Fibroblast of skin of left biceps (primary cell): Measurements from ENCODE around the gene ALX4.
A peak's percentile ranks its signal among the peaks of the same experiment; 100 is the strongest.

Experiments used
- DNase-seq, 2 experiments: peaks; one replicate each; pipeline ENCODE4 v3.0.0-alpha.2; 2013; ENCODE audit warnings: low read depth in 2 of 2

Gene ALX4

DNA sequence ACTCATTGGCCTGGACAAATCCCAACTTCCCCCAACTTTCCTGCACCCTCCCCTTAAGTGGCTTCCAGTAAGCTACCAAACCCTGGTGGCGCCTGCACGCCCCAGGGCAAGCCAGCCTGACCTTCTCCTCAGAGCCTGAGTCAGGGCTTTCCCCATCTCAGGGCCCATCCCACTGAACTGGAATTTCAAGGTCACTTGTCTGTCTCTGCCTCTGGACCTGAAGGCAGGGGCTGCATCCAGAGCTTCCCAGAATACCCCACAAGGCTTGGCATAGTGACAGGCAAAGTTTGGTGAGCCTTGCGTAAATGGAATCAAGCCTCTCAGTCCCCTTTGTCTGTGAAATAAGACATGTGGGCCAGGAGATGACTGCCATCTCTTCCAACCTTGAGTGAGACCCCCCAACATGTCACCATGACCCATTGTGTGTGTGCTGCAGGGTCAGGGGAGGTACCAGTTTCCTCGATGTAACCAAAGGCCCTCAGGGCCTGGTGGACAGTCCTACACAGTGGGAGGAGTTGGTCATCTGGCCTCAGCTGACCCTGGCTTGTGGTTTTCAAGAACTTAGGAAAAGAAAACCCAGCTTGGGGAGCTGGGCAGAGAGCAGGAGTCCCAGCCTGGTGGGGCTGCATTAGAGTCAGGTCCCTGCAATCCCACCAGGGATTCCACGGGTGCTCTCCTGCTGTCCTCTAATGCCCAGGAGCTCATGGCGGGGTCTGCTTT lies 8.9 kb downstream of the ALX4 start:
- no peak for DNase-seq

- no peak for DNase-seq
Observed at GRCh38 chr11:44298862-44299261, 11.1 kb downstream of the ALX4 start.

DNA sequence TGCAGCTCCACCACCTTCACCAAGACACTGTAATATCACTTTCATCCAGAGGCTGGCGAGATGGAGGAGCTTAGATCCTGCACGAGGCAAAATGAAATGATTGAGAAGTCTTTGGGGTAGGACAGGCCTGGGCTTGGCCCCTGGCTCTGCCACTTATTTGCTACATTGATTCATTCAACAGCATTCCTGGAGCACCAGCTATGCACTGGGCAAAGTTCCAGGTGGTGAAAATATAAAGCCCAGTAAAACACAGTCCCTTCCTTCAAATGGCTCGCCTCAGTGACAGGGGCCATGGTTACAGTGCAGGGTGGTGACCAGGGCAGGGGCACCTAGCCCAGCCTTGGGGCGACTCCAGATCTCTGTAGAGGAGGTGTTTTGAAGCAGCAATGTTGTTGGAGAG lies 19.7 kb downstream of the ALX4 start:
- DNase-seq = no peak

- DNase-seq = no peak
Observed at GRCh38 chr11:44288133-44288526, 21.8 kb downstream of the ALX4 start.

- DNase-seq = no peak
Observed at GRCh38 chr11:44286911-44287310, 23.0 kb downstream of the ALX4 start.

DNA sequence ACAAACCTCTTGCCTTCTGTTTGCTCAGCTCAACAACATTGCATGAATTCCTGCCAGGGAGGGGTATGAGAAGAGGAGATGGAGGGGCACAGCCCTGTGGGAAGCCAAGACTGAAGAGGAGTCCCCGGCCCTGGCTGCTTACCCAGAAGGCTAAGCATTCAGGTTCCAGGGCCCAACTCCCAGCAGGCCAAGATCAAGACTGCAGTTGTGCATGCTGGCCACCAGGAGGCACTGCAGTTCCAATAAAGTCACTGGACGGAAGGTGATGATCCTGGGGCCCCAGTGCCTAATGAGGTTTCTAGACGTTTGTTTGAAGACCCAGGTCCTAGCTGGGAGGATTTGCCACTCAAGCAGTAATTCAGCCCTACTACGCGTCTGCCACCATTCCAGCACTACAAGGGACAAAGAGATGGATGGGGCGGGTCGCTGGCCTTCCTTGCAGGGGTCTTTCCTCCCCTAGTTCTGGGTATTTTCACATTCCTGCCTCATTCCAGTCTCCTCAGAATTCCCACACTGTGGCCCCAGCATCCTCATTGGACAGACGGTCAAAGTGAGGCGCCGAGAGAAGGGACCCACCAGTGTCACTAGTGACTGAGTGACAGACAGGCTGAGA lies 23.6 kb downstream of the ALX4 start:
- DNase-seq = no peak

DNA sequence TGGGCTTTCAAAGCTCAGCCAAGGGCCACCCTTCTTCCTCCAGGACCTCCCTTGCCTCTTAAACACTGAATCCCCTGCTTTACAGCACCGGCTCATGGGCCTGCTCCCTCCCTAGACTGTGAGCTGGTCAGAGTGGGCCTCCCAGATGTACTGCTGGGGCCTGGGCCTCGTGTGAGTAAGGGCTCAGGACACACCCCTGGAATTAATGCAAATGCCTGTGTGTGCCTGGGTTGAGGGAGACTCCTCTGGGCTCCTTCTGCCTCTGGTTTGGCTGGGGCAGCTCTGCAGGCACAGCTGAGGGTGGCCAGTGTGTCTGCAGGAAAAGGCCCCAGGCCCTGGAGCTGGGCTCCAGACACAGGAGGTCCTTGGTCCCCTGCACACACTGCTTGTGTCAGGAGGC lies 24.2 kb downstream of the ALX4 start:
- DNase-seq = no peak

- DNase-seq = no peak
Observed at GRCh38 chr11:44282620-44283019, 27.3 kb downstream of the ALX4 start.

DNA sequence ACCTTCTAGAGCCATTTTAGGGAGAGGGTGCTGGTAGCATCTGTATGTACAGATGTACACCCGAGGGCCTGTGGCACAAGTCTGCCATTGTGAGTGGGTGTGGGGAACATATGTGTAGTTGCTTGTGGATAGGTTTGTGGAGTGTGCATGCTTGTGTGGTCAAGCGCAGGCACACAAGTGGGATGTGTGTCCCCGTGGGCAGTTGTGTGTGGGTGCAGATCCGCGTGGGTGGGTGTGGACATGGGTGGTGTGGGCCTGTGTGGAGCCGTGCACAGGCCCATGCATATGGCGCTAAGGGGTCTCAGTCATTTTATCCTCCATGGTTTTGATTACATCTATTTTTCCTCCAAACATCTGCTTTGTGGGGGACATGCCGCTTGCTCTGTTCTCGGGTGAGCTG lies 28.8 kb downstream of the ALX4 start:
- no peak for DNase-seq

DNA sequence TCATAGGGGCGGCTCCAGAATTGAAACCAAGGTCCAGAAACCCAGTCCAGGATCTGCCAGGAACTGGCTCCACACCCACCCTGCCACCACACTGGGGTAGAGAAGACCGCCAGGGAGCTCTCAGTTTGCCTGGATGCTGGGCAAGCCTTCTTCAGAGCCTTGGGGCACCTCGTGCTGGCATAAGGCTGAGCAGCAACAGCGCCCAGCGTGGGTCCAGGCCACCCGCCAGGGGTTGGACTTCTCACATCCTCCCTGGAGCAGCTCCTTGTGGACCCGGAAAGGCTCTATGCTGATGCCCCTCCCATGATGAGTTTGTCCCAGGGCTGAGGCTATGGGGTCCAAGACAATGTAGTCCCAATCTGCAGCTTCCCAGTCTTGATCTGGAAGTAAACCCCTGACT lies 29.7 kb downstream of the ALX4 start:
- DNase-seq = no peak

DNA sequence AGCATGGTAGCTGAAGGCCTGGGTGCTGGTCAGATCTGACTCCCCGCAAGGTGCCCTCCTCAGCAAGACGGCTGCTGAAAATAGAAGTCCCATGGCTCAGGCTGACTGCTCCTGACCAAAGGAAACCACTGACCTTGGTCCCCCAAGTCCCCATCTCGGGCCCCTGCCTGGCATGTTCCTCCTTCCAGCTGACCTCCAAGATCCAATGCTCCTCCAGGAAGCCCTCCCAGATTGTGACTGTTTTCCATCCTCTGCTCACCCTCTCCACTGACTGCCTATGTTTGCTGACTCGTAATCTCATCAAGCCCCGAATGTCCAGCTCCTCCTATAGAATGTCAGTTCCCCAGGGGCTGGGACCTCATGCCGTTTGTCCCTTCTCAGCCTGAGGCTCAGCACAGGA lies 30.5 kb downstream of the ALX4 start:
- no peak for DNase-seq

GRCh38 chr11:44277196-44278090 lies 32.5 kb downstream of the ALX4 start:
- no peak for DNase-seq

DNA sequence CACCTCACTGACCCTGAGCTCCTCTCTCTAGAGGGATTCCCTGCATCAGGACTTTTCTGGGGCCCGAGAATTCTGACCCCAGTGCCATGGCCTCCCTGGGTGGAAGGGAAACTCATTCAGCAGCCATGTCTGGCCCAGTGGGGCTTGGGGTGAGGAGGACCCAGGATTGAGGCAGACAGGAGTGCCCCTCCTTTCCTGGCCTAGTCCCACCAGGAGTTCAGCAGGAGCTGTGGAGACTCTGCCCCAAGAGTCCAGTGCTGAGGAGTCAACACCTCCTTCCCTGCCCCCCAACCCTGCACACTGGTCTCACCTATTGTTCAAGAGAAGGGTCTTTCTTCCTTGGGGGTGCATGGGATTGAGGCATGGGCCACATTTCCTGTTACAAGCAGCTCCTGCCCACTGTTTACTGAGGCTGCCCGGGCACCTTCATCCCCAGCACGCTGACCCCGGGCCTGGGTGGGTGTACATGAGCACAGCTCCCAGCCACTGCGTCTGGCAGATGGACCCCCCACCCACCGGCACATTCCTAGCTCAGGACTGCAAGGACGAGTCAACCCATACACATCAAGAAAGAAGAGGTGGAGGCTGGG lies 33.9 kb downstream of the ALX4 start:
- no peak for DNase-seq

GRCh38 chr11:44275241-44275640 lies 34.7 kb downstream of the ALX4 start:
- DNase-seq = no peak

DNA sequence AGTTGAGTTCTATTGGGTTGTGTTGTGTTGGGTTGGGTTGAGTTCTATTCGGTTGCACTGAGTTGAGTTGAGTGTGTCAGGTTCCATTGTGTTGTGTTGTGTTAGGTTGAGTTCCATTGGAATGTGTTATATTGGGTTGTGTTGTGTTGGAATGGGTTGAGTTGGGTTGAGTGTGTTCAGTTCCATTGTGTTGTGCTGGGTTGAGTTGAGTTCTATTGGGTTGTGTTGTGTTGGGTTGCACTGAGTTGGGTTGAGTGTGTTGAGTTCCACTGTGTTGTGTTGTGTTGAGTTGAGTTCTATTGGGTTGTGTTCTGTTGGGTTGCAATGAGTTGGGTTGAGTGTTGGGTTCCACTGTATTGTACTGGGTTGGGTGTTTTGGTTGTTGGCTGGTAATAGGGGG lies 35.5 kb downstream of the ALX4 start:
- DNase-seq = no peak

DNA sequence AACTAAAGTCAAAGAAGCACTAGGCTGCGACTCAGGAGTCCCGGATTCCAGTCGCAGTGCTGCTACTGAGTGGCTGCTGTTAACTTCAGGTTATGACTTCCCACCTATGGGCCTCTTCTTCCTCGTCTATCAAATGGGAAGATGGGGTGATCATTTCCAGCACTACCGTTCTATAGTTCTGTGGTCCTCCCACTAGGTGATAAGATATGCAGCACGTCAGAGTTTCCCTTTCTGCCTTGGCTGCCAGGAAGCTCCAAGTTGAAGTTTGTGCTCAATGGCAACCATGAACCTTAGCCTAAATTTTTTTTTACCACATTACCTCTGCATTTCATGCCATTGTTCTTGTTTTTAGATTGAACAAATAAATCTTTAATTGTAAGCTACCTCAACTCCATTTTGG lies 38.7 kb downstream of the ALX4 start:
- DNase-seq = no peak

DNA sequence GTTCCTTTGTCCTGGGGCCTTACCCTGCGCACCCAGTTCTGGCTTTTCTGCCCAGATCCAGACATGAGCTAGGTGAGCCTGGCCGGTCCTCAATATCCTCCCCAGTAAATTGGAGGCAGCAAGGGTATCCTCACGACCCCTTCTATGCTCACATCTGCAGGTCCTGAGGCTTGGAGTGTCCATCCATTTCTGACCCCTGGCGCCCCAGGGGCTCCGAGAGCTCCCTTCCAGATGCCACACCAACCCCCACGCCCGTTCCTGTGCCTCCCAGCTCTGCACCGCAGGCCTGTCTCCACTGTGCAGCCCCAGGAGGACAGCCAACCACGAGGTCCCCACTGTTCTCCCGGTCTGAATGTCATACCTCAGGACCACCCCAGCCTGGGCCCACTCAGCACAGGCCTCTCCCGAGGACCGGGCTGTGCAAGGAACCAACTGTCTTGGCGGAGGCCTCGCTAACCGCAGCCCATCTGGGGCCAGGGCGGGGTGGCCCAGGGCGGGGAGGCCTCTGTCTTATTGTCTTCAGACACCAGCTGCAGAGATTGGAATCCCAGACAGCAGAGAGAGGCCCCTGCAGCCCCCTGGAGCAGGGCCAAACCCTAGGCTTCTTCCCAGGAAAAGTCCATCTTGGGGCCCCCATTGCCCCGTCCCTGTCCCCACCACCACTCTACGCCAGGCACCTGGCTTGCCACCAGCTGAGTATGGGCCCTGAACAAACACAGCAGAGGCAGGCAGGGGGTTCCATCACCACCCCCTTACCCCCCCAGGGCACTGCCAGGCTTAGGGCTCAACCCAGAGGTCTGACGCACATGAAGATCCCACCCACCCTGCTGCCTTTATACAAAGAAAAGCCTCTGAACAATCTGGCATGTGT lies 39.3 kb downstream of the ALX4 start:
- peak; percentile 25 to 28 for DNase-seq

- peak; percentile 38 to 40 for DNase-seq
Observed at GRCh38 chr11:44269369-44270351, 40.3 kb downstream of the ALX4 start.

GRCh38 chr11:44268614-44269080 lies 41.3 kb downstream of the ALX4 start:
- DNase-seq = no peak
